GM23338 (cell line): ENCODE results near the gene SLC9A2. TPM values are rescaled to one million over a fixed set of nuclear protein-coding genes. Genes with fewer than 3 reads are reported as not detected.

ENCODE experiments used
- ATAC-seq: fragments of 200-7000 bp; cut with Tn5 transposase; 3 replicates; pipeline ENCODE4 v1.9.1; 2020
- DNase-seq: peaks from one replicate; pipeline ENCODE4 v3.0.0-alpha.2; 2015; ENCODE audit warnings: low spot score
- H2AFZ ChIP-seq: fragments of 200-600 bp; sonication (generic); 2 replicates; pipeline ENCODE4 v1.8.0; 2016; ENCODE audit warnings: antibody characterized with exemption, mild to moderate bottlenecking, moderate library complexity
- H3F3A ChIP-seq: fragments of 200-600 bp; sonication (generic); replicated peaks from 2 replicates; pipeline ENCODE4 v1.8.0; 2017; ENCODE audit warnings: antibody characterized with exemption, mixed run types, low read depth
- H3K27ac ChIP-seq: fragments of 200-600 bp; sonication (generic); 2 replicates; pipeline ENCODE4 v1.6.1; 2016; ENCODE audit warnings: low read depth
- H3K27me3 ChIP-seq: fragments of 200-600 bp; sonication (generic); 2 replicates; pipeline ENCODE4 v1.8.0; 2016; ENCODE audit warnings: mild to moderate bottlenecking, mixed run types, moderate library complexity; ENCODE audit not compliant: insufficient read depth
- H3K36me3 ChIP-seq: fragments of 200-600 bp; sonication (generic); 2 replicates; pipeline ENCODE4 v1.8.0; 2016; ENCODE audit warnings: mild to moderate bottlenecking; ENCODE audit not compliant: insufficient read depth
- H3K4me1 ChIP-seq: fragments of 200-600 bp; sonication (generic); 2 replicates; pipeline ENCODE4 v1.8.0; 2016; ENCODE audit warnings: mild to moderate bottlenecking, moderate library complexity; ENCODE audit not compliant: insufficient read depth
- H3K4me2 ChIP-seq: fragments of 200-600 bp; sonication (generic); 2 replicates; pipeline ENCODE4 v1.7.1; 2017; ENCODE audit warnings: mixed run types
- H3K4me3 ChIP-seq: fragments of 200-600 bp; sonication (generic); 2 replicates; pipeline ENCODE4 v1.6.1; 2016; ENCODE audit warnings: mixed run types
- H3K79me2 ChIP-seq: fragments of 200-600 bp; sonication (generic); replicated peaks from 2 replicates; pipeline ENCODE4 v1.8.0; 2017; ENCODE audit warnings: mild to moderate bottlenecking; ENCODE audit not compliant: insufficient read depth
- H3K9me2 ChIP-seq: fragments of 200-600 bp; sonication (generic); 2 replicates; pipeline ENCODE4 v1.8.0; 2017; ENCODE audit not compliant: insufficient read depth
- H4K20me1 ChIP-seq: fragments of 200-600 bp; sonication (generic); replicated peaks from 2 replicates; pipeline ENCODE4 v1.8.0; 2017; ENCODE audit warnings: mild to moderate bottlenecking; ENCODE audit not compliant: insufficient read depth
- H3K27ac Mint-ChIP-seq: 2 replicates; pipeline ENCODE4 v1.8.0; 2020; ENCODE audit warnings: inconsistent platforms, mild to moderate bottlenecking, moderate library complexity, mixed read lengths
- H3K27me3 Mint-ChIP-seq: 3 replicates; pipeline ENCODE4 v1.8.0; 2022; ENCODE audit warnings: low read depth, mild to moderate bottlenecking, moderate library complexity, mixed read lengths, inconsistent platforms; ENCODE audit not compliant: insufficient read depth, poor library complexity
- H3K36me3 Mint-ChIP-seq: 3 replicates; pipeline ENCODE4 v1.8.0; 2021; ENCODE audit warnings: low read depth, mild to moderate bottlenecking, inconsistent platforms, moderate library complexity, mixed read lengths
- H3K4me1 Mint-ChIP-seq: 3 replicates; pipeline ENCODE4 v1.8.0; 2020; ENCODE audit warnings: mild to moderate bottlenecking, inconsistent platforms, mixed read lengths
- H3K4me3 Mint-ChIP-seq: 3 replicates; pipeline ENCODE4 v1.8.0; 2021; ENCODE audit warnings: moderate library complexity, mild to moderate bottlenecking, inconsistent platforms, mixed read lengths
- H3K9me3 Mint-ChIP-seq: 3 replicates; pipeline ENCODE4 v1.8.0; 2020; ENCODE audit warnings: moderate library complexity, mild to moderate bottlenecking, inconsistent platforms, mixed read lengths
- CREB1 ChIP-seq: fragments of 250-450 bp; sonication (Bioruptor Pico); IDR thresholded peaks from 2 replicates; pipeline ENCODE4 v1.5.0; 2020; ENCODE audit warnings: low read depth, mild to moderate bottlenecking, moderate library complexity
- ETS1 ChIP-seq: IDR thresholded peaks from 2 replicates; pipeline ENCODE4 v1.6.1; 2016; ENCODE audit warnings: antibody characterized with exemption
- EZH2 ChIP-seq: fragments of 200-600 bp; sonication (generic); IDR thresholded peaks from one replicate; pipeline ENCODE4 v1.8.0; 2017; ENCODE audit warnings: antibody characterized with exemption, mild to moderate bottlenecking, low read depth; ENCODE audit not compliant: unreplicated experiment
- EZH2phosphoT487 ChIP-seq: fragments of 200-600 bp; sonication (generic); IDR thresholded peaks from one replicate; pipeline ENCODE4 v1.8.1; 2018; ENCODE audit warnings: antibody characterized with exemption; ENCODE audit not compliant: unreplicated experiment
- JUNB ChIP-seq: IDR thresholded peaks from one replicate; pipeline ENCODE4 v1.6.1; 2016; ENCODE audit warnings: antibody characterized with exemption; ENCODE audit not compliant: unreplicated experiment
- NANOG ChIP-seq: IDR thresholded peaks from 2 replicates; pipeline ENCODE4 v1.6.1; 2016; ENCODE audit warnings: antibody characterized with exemption, borderline replicate concordance
- POLR2AphosphoS5 ChIP-seq: IDR thresholded peaks from 2 replicates; pipeline ENCODE4 v1.6.1; 2016; ENCODE audit warnings: antibody characterized with exemption, low read depth
- STAT1 ChIP-seq: IDR thresholded peaks from one replicate; pipeline ENCODE4 v1.6.1; 2016; ENCODE audit warnings: antibody characterized with exemption; ENCODE audit not compliant: unreplicated experiment
- ZNF114 ChIP-seq: fragments of 250-450 bp; sonication (Bioruptor Pico); IDR thresholded peaks from 2 replicates; pipeline ENCODE4 v1.5.0; 2020; ENCODE audit warnings: mild to moderate bottlenecking, moderate library complexity
- ZNF331 ChIP-seq: fragments of 250-450 bp; sonication (Bioruptor Pico); IDR thresholded peaks from 2 replicates; pipeline ENCODE4 v1.5.0; 2020; ENCODE audit warnings: low read depth, mild to moderate bottlenecking, moderate library complexity
- ZNF462 ChIP-seq: fragments of 250-450 bp; sonication (Bioruptor Pico); IDR thresholded peaks from 2 replicates; pipeline ENCODE4 v1.5.0; 2020; ENCODE audit warnings: mild to moderate bottlenecking, moderate library complexity
- polyA plus RNA-seq: library from polyadenylated mRNA; unstranded; fragments of >200 nt; fragmentation: Nextera tagmentation; extraction: Ambion mirVana; gene quantifications from 2 replicates; pipeline ENCODE4 v1.2.1, GENCODE V29; 2016
- total RNA-seq: library from RNA; depleted of rRNA; stranded (reverse); fragments of >200 nt; shearing (Covaris generic); gene quantifications from 2 replicates; pipeline ENCODE4 v1.2.3, GENCODE V29; 2014
- TF ChIP-seq, protein P1 (sequence below): IDR thresholded peaks from one replicate; pipeline ENCODE4 v1.6.1; 2018; ENCODE audit warnings: antibody characterized with exemption; ENCODE audit not compliant: unreplicated experiment
- TF ChIP-seq, protein P2 (sequence below), 2 experiments: fragments of 200-600 bp in 1 of 2; sonication (generic) in 1 of 2; conservative IDR thresholded peaks; 2 replicates each; pipeline versions ENCODE4 v1.5.1 to v1.6.1; 2016 to 2017; ENCODE audit warnings: antibody characterized with exemption in 2 of 2, low read depth in 2 of 2, mild to moderate bottlenecking in 2 of 2, moderate library complexity in 1 of 2

Gene SLC9A2
- total and polyA plus RNA-seq, 2 experiments from 2014 or later = 0.03 to 0.24 TPM

DNA sequence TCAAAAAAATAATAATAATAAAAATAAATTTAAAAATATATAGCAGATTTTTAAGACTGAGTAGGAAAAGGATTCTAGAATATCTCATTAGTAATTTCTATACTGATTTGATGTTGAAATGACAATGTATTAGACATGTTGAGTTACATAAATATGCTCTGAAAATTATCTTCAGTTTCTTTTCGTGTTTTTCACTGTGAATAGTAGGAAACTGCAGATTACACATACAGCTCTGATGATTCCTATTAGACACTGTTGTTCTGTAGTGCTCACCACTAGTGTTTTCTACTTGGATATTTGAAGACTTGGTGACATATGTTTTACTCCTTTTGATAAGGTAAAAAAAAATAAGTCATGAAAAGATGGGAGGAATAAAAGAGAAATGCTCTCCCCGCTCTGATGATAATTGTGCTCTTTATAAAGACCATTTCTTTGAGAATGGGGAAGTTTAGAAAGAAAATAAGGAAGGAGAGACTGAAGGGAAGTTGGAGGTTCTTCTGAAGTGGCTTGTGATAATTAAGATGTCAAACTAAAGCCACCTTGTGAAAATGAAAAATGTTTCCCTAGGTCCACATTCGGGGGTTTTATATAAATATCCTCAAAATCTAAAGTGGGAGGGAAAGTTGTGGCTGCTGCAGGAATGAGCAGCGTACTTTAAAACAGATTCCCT lies 52.9 kb downstream of the SLC9A2 start:
- H3K4me3 ChIP-seq = no peak overlapping the region
- no peaks in the 10 kb centered on the region for H3K79me2 ChIP-seq
- no peak overlapping the region for H3K4me2 ChIP-seq
- peaks cover under 1% of the 10 kb centered on the region; the same call in 1 of the 3 replicates for H3K4me1 Mint-ChIP-seq
- H3K27me3 ChIP-seq = no peaks in the 10 kb centered on the region
- DNase-seq = no peak
- H4K20me1 ChIP-seq = no peaks in the 10 kb centered on the region
- H3K9me3 Mint-ChIP-seq = no peaks in the 10 kb centered on the region
- H3K9me2 ChIP-seq = no peaks in the 10 kb centered on the region
- H3F3A ChIP-seq = no peaks in the 10 kb centered on the region
- no peak overlapping the region for H3K27ac Mint-ChIP-seq
- no peaks in the 10 kb centered on the region for H3K36me3 Mint-ChIP-seq
- peaks cover 4% of the 10 kb centered on the region for H3K27me3 Mint-ChIP-seq
- ATAC-seq = no peak
- no peaks in the 10 kb centered on the region for H3K36me3 ChIP-seq
- H3K4me3 Mint-ChIP-seq = no peak overlapping the region
- TF ChIP-seq NANOG (no peak), POLR2AphosphoS5 (no peak), ZNF114 (CRISPR knock-in tag) (no peak), STAT1 (no peak), ETS1 (no peak), ZNF462 (CRISPR knock-in tag) (no peak), JUNB (no peak), EZH2 (no peak), CREB1 (CRISPR knock-in tag) (no peak), ZNF331 (CRISPR knock-in tag) (no peak), EZH2phosphoT487 (no peak)
- TF ChIP-seq, protein P1, sequence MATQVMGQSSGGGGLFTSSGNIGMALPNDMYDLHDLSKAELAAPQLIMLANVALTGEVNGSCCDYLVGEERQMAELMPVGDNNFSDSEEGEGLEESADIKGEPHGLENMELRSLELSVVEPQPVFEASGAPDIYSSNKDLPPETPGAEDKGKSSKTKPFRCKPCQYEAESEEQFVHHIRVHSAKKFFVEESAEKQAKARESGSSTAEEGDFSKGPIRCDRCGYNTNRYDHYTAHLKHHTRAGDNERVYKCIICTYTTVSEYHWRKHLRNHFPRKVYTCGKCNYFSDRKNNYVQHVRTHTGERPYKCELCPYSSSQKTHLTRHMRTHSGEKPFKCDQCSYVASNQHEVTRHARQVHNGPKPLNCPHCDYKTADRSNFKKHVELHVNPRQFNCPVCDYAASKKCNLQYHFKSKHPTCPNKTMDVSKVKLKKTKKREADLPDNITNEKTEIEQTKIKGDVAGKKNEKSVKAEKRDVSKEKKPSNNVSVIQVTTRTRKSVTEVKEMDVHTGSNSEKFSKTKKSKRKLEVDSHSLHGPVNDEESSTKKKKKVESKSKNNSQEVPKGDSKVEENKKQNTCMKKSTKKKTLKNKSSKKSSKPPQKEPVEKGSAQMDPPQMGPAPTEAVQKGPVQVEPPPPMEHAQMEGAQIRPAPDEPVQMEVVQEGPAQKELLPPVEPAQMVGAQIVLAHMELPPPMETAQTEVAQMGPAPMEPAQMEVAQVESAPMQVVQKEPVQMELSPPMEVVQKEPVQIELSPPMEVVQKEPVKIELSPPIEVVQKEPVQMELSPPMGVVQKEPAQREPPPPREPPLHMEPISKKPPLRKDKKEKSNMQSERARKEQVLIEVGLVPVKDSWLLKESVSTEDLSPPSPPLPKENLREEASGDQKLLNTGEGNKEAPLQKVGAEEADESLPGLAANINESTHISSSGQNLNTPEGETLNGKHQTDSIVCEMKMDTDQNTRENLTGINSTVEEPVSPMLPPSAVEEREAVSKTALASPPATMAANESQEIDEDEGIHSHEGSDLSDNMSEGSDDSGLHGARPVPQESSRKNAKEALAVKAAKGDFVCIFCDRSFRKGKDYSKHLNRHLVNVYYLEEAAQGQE = no peak
- TF ChIP-seq, protein P2, sequence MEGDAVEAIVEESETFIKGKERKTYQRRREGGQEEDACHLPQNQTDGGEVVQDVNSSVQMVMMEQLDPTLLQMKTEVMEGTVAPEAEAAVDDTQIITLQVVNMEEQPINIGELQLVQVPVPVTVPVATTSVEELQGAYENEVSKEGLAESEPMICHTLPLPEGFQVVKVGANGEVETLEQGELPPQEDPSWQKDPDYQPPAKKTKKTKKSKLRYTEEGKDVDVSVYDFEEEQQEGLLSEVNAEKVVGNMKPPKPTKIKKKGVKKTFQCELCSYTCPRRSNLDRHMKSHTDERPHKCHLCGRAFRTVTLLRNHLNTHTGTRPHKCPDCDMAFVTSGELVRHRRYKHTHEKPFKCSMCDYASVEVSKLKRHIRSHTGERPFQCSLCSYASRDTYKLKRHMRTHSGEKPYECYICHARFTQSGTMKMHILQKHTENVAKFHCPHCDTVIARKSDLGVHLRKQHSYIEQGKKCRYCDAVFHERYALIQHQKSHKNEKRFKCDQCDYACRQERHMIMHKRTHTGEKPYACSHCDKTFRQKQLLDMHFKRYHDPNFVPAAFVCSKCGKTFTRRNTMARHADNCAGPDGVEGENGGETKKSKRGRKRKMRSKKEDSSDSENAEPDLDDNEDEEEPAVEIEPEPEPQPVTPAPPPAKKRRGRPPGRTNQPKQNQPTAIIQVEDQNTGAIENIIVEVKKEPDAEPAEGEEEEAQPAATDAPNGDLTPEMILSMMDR (conservative IDR thresholded peaks at IDR 0.05; ENCODE audit: low read depth in 2 of 2) = no peak
- H2AFZ ChIP-seq = no peak overlapping the region
- H3K27ac ChIP-seq = no peak overlapping the region
- no peaks in the 10 kb centered on the region for H3K4me1 ChIP-seq
